Kidney capillary endothelial cell (primary cell): ENCODE data around the gene CD58.
A peak's percentile ranks its signal among the peaks of the same experiment; 100 is the strongest.
"Not testable (repeated sequence)": the region's sequence is repeated elsewhere in the genome, so short reads cannot be mapped to it uniquely, and the experiment has no call there.

Source experiments
- DNase-seq: peaks from one replicate; pipeline ENCODE4 v3.0.0-alpha.2; 2018; ENCODE audit warnings: low spot score

Gene CD58, protein sequence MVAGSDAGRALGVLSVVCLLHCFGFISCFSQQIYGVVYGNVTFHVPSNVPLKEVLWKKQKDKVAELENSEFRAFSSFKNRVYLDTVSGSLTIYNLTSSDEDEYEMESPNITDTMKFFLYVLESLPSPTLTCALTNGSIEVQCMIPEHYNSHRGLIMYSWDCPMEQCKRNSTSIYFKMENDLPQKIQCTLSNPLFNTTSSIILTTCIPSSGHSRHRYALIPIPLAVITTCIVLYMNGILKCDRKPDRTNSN

DNA sequence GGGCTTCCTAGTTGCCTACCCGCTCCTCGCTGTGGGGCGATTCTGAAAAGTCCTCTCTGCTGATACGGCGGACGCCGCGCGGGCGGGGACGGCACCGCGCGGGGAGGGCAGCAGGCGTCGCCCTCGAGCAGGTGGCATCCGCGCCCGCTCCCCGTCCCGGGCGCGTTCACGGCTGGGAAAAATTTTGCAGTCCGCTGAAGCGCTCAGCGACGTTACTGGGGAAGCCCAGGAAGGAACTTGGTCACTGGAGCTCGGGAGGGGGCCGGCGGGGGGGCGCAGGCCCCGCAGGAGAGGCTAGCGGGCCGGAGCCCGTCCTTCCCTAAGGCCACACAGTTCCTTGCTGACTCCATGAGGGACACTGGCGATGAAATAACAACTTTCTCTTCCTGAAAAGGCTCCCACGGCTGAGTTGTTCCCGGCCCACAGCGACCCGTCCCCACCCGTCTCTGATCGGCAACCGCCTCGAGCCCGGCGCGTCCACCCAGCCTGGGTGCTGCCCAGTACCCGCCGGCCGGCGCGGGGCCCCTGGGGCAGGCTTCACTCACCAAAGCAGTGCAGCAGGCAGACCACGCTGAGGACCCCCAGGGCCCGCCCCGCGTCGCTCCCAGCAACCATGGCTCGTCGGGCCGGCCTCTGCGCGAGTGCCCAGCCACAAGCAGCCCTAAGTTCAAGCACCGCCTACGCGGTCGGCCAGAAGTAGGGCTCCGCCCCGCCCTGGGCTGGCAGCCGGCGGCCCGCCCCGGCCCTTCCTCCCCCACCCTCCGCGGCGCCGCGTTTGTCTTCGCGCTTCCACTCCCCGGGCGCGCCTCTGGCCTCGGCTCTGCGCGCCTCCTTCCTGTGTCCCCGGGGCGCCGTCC, at the start of gene CD58:
Gene CD58, minus strand, starts transcription at position 669 of the 857 bp plus-strand sequence. Its CDS starts 54 bp downstream, at position 615.
- peak; percentile 81 for DNase-seq

DNA sequence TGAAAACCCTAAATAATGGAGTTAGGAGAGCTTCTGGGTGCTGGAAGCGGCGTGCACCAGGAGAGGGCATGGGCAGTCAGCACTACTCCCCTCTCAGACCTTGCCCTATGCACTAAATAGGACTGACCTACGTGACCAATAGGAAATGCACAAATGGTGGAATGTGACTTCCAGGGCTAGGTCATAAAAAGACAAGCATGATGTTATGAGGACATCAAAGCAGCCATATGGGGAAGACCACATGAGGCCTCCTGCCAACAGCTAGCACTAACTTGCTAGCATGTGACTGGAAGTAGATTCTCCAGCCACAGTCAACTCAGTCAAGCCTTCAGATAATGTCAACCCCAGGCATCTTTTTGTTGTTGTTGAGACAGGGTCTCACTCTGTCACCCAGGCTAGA, 49.6 kb upstream of the CD58 start:
- not testable (repeated sequence) for DNase-seq

DNA sequence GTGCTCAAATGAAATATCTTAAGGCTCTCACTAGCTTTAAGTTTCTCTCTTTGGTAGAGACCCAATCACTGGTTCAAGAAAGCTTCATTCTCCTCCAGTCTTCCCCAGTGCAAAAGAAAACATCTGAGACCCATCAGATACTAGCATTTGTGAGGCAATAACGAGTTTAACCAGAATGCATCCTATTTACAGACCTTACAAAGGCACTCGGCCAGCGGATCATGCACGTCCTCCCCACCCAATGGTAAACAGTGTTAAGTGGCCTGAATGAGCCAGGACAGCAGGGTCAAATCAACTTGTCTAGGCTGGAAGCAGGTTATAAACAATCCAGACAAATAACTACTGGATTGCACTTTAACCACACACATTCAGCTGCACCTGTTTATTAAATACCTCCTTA, 48.3 kb upstream of the CD58 start:
- not testable (repeated sequence) for DNase-seq

DNA sequence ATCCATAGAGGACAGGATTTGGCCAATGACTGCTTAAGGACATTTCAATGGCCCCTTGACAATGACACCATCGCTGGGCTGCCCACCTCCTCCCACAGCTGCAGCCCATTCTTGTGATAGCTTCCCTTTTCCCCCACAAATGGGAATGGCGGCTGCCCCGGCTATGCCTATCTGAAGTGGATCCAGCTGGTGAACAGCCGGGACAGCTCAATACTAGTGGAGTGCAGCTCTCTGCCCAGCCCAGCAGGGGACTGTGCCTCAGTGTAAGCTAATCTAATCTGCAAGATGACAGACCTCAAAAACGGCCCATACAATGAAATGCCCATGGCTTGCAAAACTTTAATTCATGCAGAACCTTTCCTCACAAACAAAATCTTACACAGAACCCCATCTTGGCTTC, 47.0 kb upstream of the CD58 start:
- DNase-seq = not testable (repeated sequence)

DNA sequence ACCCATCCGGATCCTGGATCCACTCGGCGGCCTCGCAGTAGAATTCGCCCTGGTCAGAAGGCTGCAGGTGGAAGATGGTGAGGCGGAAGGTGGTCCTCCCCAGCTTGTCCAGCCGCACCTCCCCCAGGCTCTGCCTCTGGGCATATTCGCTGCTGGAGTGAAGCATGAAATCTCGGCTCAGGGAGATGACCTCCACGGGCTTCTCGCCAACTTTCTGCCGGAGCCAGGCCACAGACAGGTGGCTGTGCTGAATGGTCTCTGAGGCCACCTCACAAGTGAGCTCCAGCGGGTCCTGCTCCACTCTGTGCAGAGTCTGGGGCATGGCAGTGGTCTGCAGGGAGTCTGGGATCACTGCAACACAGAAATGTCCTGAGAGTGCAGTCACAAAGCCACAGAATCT, 43.0 kb upstream of the CD58 start:
- not testable (repeated sequence) for DNase-seq

DNA sequence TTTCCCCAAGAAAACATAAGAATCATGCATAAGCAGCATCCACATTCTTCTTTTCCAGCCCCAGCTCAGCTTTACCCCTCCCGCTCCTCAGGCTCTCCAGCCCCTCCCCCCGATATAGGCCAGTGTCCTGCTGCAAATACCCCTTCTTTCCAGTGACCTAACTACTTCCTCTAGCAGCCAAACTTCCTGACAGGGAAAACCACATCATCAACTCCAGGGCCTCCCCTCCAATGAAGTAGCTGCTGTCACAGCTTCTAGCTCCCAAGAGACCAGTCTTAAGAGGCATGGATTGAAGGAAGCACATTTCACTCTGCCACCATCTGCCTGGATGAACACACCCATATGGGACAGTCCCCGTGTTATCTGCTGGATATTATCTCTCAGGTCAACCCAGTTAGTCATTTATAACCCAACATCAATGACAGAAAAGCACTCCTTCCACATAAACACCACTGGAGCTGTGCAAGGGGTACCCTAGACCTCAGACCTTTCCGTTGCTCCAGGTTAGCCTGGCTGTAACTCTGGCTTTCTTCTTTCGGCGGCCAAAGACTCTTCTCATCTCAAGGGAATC, 39.1 kb upstream of the CD58 start:
- peak; percentile 46 for DNase-seq

DNA sequence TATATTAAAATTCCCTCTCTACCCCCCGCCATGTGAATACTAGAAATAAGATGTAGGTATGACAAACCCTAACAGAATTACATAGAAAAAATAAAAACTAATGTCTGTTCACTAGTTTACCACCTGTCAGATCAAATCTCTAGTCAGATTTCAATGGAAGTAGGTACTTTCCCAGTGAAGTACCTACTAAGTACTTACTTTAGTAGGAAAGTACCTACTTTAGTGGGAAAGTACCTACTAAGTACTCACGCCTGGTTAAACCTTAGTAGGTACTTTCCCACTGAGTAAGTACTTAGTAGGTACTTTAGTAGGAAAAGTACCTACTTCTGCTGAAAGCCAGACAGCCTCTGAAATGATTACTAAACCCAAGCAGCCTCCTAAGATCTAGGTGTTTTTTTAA, 38.0 kb upstream of the CD58 start:
- DNase-seq = not testable (repeated sequence)

DNA sequence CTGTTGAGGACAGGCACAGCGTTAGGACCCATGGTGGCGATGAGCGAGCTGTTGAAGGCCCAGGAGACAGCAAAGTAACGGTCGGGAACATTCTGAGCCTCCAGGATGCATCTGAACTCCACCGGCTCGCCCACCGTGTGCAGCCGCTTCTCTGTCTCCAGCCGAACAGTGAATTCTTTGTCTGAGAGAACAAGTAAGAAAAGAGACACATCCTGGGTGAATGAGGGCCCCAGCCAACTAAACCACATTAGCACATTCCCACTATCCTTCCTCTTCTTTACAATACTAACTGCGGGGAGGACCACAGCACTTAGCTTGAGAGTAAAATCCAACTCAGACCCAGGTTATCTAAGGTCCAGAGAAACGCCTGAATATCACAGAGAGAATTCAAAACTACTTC, 37.3 kb upstream of the CD58 start:
- not testable (repeated sequence) for DNase-seq

DNA sequence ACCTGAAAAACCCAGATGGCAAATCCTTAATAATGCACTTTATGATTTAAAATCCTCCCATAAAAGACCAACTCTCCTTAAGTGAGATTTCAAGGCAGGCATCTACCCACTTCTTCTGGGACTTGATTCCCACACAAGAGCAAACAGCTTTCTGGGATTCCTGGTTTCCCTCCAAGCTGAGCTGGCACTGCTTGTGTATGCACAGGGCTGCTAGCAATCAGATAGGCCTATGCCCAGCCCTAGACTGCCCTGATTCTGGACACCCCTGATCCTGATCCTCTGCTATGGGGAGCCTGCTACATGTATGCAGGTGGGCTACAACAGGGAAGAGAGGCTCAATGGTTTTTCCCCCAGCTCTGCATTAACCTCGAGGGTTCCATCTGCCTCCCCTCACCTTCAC, 36.6 kb upstream of the CD58 start:
- not testable (repeated sequence) for DNase-seq

DNA sequence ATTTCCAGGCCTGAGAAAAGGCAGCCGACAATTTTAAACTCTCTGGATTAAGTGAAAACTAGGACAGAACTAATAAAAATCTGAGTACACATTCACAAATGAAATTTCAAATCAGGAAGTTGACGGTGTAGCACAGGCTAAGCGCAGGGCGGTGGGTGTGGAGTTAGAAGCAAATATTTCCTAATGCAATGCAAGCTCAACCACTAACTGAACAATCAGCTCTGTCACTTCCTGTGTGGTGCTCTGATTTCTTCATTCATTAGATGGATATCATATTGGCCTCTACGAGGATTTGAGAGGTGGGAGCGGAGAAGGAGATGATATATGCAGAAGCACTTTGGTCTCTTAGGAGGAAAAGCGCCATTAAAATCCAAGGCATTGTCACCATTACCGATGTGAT, 35.2 kb upstream of the CD58 start:
- not testable (repeated sequence) for DNase-seq

DNA sequence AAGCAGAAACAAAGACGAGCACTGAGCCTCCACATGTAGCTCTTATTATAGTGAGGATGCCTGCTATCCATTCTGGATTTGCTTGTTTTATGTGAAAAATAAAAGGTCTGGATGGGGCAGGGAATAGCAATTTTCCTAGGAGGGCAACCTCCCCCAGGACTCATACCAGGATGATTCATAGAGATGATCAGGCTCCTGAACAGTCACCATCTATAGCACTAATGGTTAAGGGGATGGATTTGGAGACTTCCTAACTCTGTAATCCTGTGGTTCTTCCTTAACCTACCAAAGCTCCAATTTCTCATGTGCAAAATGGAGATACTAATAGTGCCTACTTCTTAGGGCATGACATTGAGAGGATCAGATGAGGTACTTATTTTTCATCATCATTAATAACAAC, 34.5 kb upstream of the CD58 start:
- no peak for DNase-seq

DNA sequence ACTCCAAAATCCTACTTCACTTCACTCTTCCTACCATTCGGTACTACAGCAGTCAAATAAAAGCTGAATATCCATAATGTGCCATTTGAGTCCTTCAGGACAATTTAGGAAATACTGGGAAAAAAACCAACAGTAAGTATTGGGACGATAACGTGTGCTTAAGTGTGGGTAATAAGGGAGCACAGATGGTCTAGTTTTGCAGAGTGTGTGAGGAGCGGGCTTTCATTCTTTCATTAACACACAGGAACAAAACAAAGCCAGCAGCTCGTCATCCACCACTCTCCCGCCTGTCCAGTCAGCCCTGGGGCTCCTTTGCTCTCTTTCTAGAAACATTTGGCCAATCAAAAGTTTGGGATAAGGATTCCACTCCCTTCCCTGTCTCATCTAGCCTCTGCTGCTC, 33.6 kb upstream of the CD58 start:
- DNase-seq = not testable (repeated sequence)

DNA sequence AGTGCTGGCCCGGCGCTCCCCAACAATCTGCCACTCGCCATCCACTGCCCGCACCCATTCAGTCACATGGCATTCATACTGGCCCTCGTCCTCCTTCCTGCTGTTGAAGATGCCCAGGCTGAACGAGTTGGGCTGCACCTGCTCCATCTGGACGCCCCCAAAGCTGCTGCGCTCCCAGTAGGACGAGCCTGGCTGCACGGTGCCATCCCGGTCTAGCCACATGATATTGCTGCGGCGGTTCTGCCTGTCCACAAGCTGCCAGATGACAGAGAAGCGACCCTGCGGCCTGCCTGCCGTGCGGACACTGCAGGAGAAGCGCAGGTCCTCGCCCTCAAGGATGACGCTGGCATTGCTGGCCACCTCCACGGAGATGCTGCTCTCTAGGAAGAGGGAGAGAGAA, 32.8 kb upstream of the CD58 start:
- not testable (repeated sequence) for DNase-seq

DNA sequence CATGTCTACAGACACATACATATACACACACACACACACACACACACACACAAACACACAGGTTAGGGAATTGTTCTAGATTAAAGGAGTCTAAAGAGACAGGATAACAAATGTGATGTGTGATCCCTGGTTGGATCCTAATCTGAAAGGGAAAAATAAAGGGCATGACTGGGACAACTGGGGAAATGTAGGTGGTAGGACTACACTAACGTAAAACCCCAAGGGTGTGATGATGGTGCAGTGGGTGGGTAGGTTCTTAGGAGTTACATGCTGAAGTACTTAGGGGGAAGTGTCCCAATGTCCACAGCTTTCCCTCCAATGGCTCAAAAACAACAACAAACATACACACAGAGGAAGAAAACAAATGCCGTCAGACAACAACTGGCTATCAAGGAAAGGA, 28.5 kb upstream of the CD58 start:
- not testable (repeated sequence) for DNase-seq

DNA sequence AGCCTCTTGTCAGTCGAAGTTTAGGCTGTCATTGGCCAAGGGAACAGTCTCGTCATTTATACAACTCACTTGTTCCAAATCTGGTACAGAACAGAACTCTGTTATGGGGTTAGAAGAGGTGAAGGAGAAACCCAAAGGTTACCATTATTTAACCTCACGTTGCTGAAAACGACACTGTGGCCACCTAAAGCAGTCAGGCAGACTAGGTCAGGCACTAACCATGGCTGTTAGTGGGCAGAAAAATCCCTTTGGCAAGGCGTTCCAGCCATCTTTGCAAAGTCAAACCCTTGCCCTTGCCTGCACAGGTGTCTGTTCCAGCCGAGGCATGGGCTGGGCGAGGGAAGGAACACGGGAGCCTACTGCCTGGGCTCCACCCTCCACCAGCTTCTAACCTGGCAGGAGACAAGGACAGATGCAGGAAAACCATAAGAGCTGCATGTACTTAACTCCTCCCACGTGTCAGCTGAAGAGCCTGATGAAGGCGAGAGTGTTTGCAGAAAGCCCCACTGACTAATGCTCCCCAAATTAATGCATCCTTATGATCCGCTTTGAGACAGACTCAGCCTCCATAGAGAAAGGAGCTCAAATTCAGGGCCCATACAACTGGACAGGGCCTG, 27.7 kb upstream of the CD58 start:
- not testable (repeated sequence) for DNase-seq

DNA sequence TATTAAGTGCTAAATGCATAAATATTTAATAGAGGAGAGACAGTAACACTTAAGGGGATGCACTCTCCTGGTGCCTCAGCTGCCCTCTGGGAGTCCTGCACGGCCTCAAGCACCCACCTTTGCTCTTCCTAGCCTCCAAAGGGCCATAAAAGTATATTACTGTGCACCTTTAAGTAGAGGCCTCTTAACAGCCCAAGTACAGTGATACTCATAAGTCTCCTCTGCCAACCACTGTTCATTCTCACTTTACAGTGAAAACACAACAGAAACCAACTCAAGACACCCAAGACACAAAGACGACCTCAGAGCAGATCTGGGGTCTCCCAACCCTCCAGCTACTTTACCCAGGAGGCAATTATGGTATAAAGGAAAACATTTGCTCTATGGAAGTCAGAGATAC, 26.6 kb upstream of the CD58 start:
- not testable (repeated sequence) for DNase-seq

DNA sequence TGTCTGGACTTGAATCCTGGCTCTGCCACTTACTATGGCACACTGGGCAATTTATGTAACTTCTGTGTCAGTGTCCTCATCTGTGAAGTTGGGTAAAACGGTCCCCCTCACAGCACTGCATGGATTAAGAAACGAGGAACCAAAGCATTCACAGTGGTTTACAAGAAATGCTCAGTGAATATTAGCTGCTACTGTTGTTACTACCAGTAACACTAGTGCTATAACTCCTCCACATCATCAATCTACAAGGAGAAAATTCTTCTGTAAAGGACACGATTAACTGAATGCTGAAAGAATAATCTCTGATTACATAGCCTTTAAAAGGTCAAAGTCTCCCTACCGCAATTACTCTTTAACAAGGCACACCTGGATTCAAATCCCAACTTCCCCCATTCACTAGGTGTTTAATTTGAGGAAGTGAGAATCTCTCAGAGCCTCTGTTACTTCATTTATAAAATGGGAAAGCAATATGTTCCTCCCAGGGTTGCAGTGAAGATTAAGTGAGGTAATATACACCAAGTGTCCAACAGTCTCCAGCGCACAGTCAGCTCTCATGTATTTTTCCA, 26.0 kb upstream of the CD58 start:
- not testable (repeated sequence) for DNase-seq

DNA sequence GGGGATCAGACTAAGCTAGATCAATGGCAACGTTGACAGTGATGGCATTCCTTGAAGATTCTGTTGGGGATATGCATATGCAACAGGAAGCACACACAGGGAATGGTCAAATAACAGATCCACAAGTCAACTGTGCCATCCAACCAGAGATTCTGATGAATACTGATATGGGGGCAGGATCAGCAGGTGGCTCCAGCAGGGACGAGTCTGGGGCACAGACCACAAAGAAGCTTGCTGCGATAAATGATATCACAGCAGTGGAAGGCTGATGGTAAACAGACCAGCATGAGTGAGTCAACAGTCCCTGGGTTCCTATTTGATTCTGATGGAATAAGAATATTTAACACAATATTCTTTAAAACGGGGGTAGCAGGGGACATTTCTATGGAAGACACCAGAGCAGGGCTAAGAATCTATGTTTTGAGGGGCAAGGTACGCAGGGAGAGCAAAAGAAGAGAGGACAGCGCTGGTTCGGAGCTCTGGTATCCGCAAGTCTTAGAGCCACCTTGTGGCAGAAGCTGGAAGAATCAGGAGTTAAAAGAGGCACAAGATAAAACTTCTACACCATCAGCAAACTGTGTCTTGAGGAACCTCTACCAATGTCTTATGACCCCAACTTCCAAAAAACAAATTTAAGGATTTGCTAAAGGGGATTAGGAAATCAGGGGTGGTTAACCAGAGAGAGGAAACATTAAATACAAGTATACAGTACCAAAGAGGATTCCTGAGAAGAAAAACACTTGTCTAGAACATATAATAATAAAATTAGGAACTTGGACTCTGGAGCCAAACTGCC, 25.3 kb upstream of the CD58 start:
- DNase-seq = not testable (repeated sequence)

DNA sequence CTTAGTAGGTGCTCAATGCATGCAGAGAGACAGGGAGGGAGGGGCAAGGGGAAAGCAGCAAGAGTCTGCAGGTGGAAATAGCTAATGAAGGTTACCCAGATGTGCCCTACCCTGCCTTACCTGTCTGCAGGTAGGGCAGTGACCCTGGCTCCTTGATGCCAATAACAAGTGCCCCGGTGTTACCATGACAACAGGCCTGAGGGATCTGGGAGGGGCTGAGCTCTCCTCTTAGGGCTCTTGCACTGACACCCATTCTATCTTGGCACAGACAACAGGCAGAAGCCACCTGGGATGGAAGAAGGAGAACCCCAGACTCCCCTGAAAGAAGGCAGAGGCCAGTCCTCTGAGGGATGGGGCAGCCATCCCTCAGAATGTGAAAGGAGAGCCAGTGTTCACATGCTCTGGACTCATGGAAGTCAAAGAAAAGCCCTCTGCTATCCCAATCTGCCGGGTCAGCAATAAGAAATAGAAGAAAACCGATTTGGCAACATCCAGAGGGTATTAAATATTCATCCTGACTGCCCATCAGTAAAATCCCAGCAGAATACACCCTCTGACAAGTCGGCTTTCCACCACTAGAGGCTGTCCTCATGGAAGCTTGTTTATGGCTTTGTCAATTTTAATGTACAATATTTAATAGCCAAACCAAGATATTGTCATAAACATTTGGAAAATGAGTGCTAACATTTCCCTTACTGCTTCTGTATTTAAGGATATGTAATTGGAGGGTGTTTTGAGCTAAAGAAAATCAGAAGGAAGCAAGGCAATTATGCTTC, 24.4 kb upstream of the CD58 start:
- not testable (repeated sequence) for DNase-seq

DNA sequence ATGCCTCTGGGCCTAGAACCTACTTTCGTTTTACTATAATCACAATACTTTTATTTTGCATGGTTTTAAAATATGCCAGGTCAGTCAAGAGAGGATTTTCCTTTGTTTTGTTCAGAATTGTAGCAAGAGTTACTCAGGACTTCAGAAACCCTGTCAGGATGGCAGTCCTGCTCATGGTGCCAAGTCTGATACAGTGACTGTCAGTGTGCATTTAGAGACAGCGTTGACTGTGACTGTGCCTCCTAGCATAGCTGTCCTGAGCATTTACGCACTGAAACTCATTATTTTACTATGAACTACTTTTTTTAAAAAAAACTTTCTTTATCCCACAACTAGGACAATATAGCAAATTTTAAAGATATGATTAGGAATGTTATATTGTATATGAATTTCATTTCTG, 23.2 kb upstream of the CD58 start:
- DNase-seq = not testable (repeated sequence)

DNA sequence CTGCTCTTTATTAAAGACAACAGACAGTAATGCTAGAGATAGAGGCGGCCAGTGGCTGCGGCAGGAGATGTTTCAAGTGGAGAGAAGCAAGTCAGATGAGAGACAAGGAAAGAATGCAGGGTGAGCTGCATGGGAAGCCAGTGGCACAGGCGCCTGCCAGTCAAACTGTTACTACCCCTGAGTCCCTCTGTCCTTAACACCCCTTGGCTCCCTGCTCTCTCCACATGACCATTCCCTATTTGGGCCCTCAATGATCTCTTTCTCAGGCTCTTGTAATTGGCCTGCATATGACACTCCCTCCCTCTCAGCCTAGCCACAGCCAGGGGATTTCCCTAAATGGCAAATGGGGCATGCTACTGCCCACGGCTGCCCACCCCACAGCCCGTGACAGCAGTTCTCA, 22.6 kb upstream of the CD58 start:
- not testable (repeated sequence) for DNase-seq
